GM23338 (cell line): ENCODE results near the gene CLCN4.

Experiments used
- EZH2 ChIP-seq: fragments of 200-600 bp; sonication (generic); IDR thresholded peaks from one replicate; pipeline ENCODE4 v1.8.0; 2017; ENCODE audit warnings: antibody characterized with exemption, mild to moderate bottlenecking, low read depth; ENCODE audit not compliant: unreplicated experiment
- JUNB ChIP-seq: IDR thresholded peaks from one replicate; pipeline ENCODE4 v1.6.1; 2016; ENCODE audit warnings: antibody characterized with exemption; ENCODE audit not compliant: unreplicated experiment
- STAT1 ChIP-seq: IDR thresholded peaks from one replicate; pipeline ENCODE4 v1.6.1; 2016; ENCODE audit warnings: antibody characterized with exemption; ENCODE audit not compliant: unreplicated experiment
- ZNF331 ChIP-seq: fragments of 250-450 bp; sonication (Bioruptor Pico); IDR thresholded peaks from 2 replicates; pipeline ENCODE4 v1.5.0; 2020; ENCODE audit warnings: low read depth, mild to moderate bottlenecking, moderate library complexity
- TF ChIP-seq, protein P1 (sequence below): IDR thresholded peaks from one replicate; pipeline ENCODE4 v1.6.1; 2018; ENCODE audit warnings: antibody characterized with exemption; ENCODE audit not compliant: unreplicated experiment
- TF ChIP-seq, protein P2 (sequence below), 2 experiments: fragments of 200-600 bp in 1 of 2; sonication (generic) in 1 of 2; conservative IDR thresholded peaks; 2 replicates each; pipeline versions ENCODE4 v1.5.1 to v1.6.1; 2016 to 2017; ENCODE audit warnings: antibody characterized with exemption in 2 of 2, low read depth in 2 of 2, mild to moderate bottlenecking in 2 of 2, moderate library complexity in 1 of 2

DNA sequence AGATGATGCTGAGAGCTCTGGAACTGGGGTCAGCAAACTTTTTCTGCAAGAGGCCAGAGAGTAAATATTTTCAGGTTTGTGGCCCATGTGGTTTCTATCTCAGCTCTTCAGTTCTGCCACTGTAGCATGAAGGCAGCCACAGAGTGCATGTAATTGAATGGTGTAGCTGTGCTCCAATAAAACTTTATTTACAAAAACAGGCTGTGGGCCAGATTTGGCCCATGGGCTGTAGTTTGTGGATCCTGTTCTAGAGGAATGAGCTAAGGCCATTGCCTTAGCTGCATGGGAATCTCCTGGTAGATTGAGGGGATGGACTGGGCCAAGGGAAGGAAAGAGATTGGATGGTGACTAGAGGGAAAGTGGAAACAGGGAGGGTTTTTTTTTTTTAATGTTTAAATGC, 36.8 kb downstream of the CLCN4 start:
- TF ChIP-seq, protein P1, sequence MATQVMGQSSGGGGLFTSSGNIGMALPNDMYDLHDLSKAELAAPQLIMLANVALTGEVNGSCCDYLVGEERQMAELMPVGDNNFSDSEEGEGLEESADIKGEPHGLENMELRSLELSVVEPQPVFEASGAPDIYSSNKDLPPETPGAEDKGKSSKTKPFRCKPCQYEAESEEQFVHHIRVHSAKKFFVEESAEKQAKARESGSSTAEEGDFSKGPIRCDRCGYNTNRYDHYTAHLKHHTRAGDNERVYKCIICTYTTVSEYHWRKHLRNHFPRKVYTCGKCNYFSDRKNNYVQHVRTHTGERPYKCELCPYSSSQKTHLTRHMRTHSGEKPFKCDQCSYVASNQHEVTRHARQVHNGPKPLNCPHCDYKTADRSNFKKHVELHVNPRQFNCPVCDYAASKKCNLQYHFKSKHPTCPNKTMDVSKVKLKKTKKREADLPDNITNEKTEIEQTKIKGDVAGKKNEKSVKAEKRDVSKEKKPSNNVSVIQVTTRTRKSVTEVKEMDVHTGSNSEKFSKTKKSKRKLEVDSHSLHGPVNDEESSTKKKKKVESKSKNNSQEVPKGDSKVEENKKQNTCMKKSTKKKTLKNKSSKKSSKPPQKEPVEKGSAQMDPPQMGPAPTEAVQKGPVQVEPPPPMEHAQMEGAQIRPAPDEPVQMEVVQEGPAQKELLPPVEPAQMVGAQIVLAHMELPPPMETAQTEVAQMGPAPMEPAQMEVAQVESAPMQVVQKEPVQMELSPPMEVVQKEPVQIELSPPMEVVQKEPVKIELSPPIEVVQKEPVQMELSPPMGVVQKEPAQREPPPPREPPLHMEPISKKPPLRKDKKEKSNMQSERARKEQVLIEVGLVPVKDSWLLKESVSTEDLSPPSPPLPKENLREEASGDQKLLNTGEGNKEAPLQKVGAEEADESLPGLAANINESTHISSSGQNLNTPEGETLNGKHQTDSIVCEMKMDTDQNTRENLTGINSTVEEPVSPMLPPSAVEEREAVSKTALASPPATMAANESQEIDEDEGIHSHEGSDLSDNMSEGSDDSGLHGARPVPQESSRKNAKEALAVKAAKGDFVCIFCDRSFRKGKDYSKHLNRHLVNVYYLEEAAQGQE = no peak
- TF ChIP-seq, protein P2, sequence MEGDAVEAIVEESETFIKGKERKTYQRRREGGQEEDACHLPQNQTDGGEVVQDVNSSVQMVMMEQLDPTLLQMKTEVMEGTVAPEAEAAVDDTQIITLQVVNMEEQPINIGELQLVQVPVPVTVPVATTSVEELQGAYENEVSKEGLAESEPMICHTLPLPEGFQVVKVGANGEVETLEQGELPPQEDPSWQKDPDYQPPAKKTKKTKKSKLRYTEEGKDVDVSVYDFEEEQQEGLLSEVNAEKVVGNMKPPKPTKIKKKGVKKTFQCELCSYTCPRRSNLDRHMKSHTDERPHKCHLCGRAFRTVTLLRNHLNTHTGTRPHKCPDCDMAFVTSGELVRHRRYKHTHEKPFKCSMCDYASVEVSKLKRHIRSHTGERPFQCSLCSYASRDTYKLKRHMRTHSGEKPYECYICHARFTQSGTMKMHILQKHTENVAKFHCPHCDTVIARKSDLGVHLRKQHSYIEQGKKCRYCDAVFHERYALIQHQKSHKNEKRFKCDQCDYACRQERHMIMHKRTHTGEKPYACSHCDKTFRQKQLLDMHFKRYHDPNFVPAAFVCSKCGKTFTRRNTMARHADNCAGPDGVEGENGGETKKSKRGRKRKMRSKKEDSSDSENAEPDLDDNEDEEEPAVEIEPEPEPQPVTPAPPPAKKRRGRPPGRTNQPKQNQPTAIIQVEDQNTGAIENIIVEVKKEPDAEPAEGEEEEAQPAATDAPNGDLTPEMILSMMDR (conservative IDR thresholded peaks at IDR 0.05; ENCODE audit: low read depth in 2 of 2) = no peak
- no peak for TF ChIP-seq ZNF331 (CRISPR knock-in tag)
- no peak for TF ChIP-seq EZH2
- TF ChIP-seq JUNB = no peak
- no peak for TF ChIP-seq STAT1
